Measurements from ENCODE around the gene NET1.

Gene NET1

GRCh38 chr10:5434017-5434753 is 21.8 kb downstream of the NET1 start:
- H3K27ac ChIP-seq: no peak overlapping the region
- TF ChIP-seq, protein P1, sequence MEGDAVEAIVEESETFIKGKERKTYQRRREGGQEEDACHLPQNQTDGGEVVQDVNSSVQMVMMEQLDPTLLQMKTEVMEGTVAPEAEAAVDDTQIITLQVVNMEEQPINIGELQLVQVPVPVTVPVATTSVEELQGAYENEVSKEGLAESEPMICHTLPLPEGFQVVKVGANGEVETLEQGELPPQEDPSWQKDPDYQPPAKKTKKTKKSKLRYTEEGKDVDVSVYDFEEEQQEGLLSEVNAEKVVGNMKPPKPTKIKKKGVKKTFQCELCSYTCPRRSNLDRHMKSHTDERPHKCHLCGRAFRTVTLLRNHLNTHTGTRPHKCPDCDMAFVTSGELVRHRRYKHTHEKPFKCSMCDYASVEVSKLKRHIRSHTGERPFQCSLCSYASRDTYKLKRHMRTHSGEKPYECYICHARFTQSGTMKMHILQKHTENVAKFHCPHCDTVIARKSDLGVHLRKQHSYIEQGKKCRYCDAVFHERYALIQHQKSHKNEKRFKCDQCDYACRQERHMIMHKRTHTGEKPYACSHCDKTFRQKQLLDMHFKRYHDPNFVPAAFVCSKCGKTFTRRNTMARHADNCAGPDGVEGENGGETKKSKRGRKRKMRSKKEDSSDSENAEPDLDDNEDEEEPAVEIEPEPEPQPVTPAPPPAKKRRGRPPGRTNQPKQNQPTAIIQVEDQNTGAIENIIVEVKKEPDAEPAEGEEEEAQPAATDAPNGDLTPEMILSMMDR (conservative IDR thresholded peaks at IDR 0.05): peak; percentile 82

DNA sequence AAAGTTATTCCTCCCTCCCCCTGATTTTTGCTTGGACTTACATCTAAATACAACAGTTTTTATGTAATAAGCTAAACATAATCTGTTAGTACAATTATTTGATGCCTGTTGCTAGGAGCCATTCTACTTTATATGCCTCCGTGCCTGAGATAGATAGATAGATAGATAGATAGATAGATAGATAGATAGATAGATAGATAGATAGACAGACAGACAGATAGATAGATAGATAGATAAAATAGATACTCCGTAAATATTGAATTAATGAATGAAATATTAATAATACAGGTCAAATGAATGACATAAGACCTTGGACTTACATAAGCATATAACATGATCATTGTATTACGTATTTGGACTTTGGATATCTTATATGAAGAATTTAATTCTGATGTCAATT is 23.0 kb downstream of the NET1 start:
- H3K27ac ChIP-seq: no peak overlapping the region
- TF ChIP-seq, protein P1 (conservative IDR thresholded peaks at IDR 0.05): no peak

- no peak overlapping the region for H3K27ac ChIP-seq
- TF ChIP-seq, protein P1 (conservative IDR thresholded peaks at IDR 0.05): no peak
Observed at GRCh38 chr10:5440206-5440605, 27.8 kb downstream of the NET1 start.

- H3K27ac ChIP-seq: no peak overlapping the region
- TF ChIP-seq, protein P1 (conservative IDR thresholded peaks at IDR 0.05): no peak
Observed at GRCh38 chr10:5441106-5441505, 28.7 kb downstream of the NET1 start.

GRCh38 chr10:5442065-5442989 is 30.0 kb downstream of the NET1 start:
- TF ChIP-seq, protein P1 (conservative IDR thresholded peaks at IDR 0.05): peak; percentile 81

DNA sequence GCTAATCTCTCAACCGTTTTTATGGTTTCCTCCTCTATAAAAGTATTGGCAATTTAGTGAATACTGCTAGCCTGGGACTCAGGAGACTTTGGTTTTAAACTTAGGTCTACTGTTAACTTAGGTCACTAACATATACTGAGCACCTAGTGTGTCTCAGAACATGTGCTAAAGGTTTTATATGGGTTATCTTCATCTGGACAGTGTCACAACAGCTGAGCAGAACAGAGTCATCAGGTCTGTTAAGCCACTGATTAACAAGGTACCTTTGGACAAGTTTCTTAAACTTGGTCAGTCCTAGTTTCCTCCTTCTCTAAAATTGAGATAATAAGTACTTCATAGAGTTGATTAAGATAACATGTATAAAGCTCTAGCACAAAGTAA is 30.6 kb downstream of the NET1 start:
- H3K27ac ChIP-seq: peak overlapping the region; percentile 77
- TF ChIP-seq, protein P1 (conservative IDR thresholded peaks at IDR 0.05): no peak

More at GRCh38 chr10:5442065-5442989, 30.0 kb downstream of the NET1 start:
- peak overlapping the region; percentile 77 for H3K27ac ChIP-seq

- H3K27ac ChIP-seq: peak overlapping the region; percentile 77
- TF ChIP-seq, protein P1 (conservative IDR thresholded peaks at IDR 0.05): no peak
Observed at GRCh38 chr10:5443429-5443828, 31.1 kb downstream of the NET1 start.

Data from VCaP (cell line).